Activated CD4-positive, alpha-beta T cell treated with anti-CD3 and anti-CD28 coated beads, Interleukin-2, amount 10 ng/mL, durations not matched to agents 24 days and 14 days (primary cell): Measurements from ENCODE around the gene PLXNB3. TPM values are rescaled to one million over a fixed set of nuclear protein-coding genes. Genes with fewer than 3 reads are reported as not detected.

Experiments
- DNase-seq: peaks from one replicate; pipeline ENCODE4 v3.0.0; 2022
- H3K27ac Mint-ChIP-seq: one replicate; pipeline ENCODE4 v1.8.0; 2022; ENCODE audit warnings: mild to moderate bottlenecking, mixed read lengths
- H3K27me3 Mint-ChIP-seq: one replicate; pipeline ENCODE4 v1.8.0; 2022; ENCODE audit warnings: mixed read lengths
- H3K36me3 Mint-ChIP-seq: one replicate; pipeline ENCODE4 v1.8.0; 2022; ENCODE audit warnings: low read depth, mild to moderate bottlenecking, mixed read lengths
- H3K4me1 Mint-ChIP-seq: one replicate; pipeline ENCODE4 v1.8.0; 2021; ENCODE audit warnings: mixed read lengths
- H3K4me3 Mint-ChIP-seq: one replicate; pipeline ENCODE4 v1.8.0; 2022; ENCODE audit warnings: mild to moderate bottlenecking, moderate library complexity, mixed read lengths
- H3K9me3 Mint-ChIP-seq: one replicate; pipeline ENCODE4 v1.8.0; 2021; ENCODE audit warnings: mixed read lengths
- intact Hi-C: fragments of 100-400 bp; cut with micrococcal nuclease; formaldehyde crosslinking; loops from one replicate; pipeline ENCODE4 v1.15.1; 2023
- total RNA-seq: library from RNA; stranded (reverse); gene quantifications from 2 replicates; pipeline ENCODE4 v1.2.3, GENCODE V29; 2022

Gene PLXNB3
- total RNA-seq, 1 donor from 2014 or later, result 0.49 TPM

GRCh38 chrX:153770601-153771414 lies 6.8 kb downstream of the PLXNB3 start:
- no peak for DNase-seq
- H3K27me3 Mint-ChIP-seq, result no peaks in the 10 kb centered on the region
- no peaks in the 10 kb centered on the region for H3K36me3 Mint-ChIP-seq
- intact Hi-C loops, result no loop called here
- no peaks in the 10 kb centered on the region for H3K9me3 Mint-ChIP-seq
- H3K4me3 Mint-ChIP-seq, result no peak overlapping the region
- no peak overlapping the region for H3K27ac Mint-ChIP-seq
- H3K4me1 Mint-ChIP-seq, result peaks cover 2% of the 10 kb centered on the region

- H3K27ac Mint-ChIP-seq, result no peak overlapping the region
- H3K27me3 Mint-ChIP-seq, result no peaks in the 10 kb centered on the region
- DNase-seq, result no peak
- H3K36me3 Mint-ChIP-seq, result no peaks in the 10 kb centered on the region
- intact Hi-C loops, result no loop called here
- no peaks in the 10 kb centered on the region for H3K9me3 Mint-ChIP-seq
- no peaks in the 10 kb centered on the region for H3K4me1 Mint-ChIP-seq
- no peak overlapping the region for H3K4me3 Mint-ChIP-seq
Measured at GRCh38 chrX:153771415-153772315, 7.6 kb downstream of the PLXNB3 start.

DNA sequence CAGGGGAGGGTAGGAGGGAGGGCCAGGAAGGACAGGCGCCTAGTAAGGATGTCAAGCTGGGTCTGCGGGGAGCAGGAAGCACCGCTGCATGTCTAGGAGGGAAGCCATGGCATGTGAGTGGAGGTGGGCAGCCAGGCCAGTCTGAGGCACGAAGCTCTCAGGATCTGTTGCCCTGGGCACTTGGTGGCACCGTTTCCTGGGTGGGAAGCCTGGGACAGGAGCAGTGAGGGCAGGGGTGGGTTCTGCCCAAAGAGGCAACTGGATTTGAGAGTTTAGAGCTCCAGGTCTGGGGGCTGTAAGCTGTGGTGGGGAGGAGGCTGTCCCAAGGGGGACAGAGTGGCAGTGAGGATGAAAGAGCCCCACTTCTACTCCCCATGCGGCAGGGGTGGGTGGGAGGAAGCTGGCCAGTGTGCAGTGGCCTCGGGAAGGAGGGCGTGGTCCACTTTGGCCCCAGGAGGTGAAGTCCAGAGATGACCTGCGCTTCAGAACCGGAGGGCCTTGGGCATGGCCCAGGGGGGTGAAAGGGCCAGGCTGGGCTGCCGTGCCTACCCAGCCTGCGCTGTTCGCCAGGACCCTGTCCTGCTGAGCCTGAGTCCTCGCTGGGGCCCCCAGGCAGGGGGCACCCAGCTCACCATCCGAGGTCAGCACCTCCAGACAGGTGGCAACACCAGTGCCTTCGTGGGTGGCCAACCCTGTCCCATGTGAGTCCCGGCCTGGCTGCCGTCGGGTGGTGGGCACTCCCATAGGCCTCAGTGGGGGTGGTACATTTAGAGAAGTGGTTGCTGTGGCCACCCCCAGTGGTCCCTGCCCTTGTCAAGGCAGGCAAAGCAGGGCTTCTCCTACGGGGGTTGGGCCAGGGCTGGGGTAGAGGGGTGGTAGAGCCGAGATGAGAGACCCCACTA lies 8.5 kb downstream of the PLXNB3 start:
- intact Hi-C loops, result no loop called here
- Mint-ChIP-seq H3K9me3 (no peaks in the 10 kb centered on the region), H3K36me3 (no peaks in the 10 kb centered on the region), H3K4me3 (no peak overlapping the region), H3K27ac (no peak overlapping the region), H3K27me3 (no peaks in the 10 kb centered on the region), H3K4me1 (no peaks in the 10 kb centered on the region)
- DNase-seq, result no peak

GRCh38 chrX:153773218-153773611 lies 9.2 kb downstream of the PLXNB3 start:
- H3K27ac Mint-ChIP-seq, result no peak overlapping the region
- H3K4me3 Mint-ChIP-seq, result no peak overlapping the region
- intact Hi-C loops, result no loop called here
- H3K9me3 Mint-ChIP-seq, result no peaks in the 10 kb centered on the region
- DNase-seq, result no peak
- no peaks in the 10 kb centered on the region for H3K27me3 Mint-ChIP-seq
- H3K4me1 Mint-ChIP-seq, result no peaks in the 10 kb centered on the region
- no peaks in the 10 kb centered on the region for H3K36me3 Mint-ChIP-seq

DNA sequence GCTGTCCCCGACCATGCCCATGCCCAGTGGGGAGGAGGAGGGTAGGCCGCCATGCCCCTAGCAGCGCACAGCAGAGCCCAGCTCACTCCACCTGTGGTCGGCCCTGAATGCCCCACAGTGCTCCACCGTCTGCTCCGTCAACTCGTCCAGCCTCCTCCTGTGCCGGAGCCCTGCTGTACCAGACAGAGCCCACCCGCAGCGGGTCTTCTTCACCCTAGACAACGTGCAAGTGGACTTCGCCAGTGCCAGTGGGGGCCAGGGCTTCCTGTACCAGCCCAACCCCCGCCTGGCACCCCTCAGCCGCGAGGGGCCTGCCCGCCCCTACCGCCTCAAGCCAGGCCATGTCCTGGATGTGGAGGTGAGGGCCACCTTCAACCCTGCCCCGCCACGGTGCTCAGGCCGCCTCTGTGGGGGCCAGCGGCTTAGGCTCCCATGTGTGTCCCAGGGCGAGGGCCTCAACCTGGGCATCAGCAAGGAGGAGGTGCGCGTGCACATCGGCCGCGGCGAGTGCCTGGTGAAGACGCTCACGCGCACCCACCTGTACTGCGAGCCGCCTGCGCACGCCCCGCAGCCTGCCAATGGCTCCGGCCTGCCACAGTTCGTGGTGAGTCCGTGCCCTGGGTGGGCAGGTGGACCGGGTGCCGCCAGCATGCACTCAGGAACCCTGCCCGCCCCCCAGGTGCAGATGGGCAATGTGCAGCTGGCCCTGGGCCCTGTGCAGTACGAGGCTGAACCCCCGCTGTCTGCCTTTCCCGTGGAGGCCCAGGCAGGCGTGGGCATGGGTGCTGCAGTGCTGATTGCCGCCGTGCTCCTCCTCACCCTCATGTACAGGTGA lies 9.9 kb downstream of the PLXNB3 start:
- no peak for DNase-seq
- H3K36me3 Mint-ChIP-seq, result no peaks in the 10 kb centered on the region
- no peaks in the 10 kb centered on the region for H3K9me3 Mint-ChIP-seq
- H3K4me1 Mint-ChIP-seq, result no peaks in the 10 kb centered on the region
- H3K4me3 Mint-ChIP-seq, result no peak overlapping the region
- no peaks in the 10 kb centered on the region for H3K27me3 Mint-ChIP-seq
- H3K27ac Mint-ChIP-seq, result no peak overlapping the region
- intact Hi-C loops, result no loop called here

GRCh38 chrX:153774576-153775292 lies 10.7 kb downstream of the PLXNB3 start:
- Mint-ChIP-seq H3K4me3 (no peak overlapping the region), H3K27me3 (no peaks in the 10 kb centered on the region), H3K36me3 (no peaks in the 10 kb centered on the region), H3K9me3 (no peaks in the 10 kb centered on the region), H3K4me1 (no peaks in the 10 kb centered on the region), H3K27ac (no peak overlapping the region)
- DNase-seq, result no peak
- intact Hi-C loops, result no loop called here

DNA sequence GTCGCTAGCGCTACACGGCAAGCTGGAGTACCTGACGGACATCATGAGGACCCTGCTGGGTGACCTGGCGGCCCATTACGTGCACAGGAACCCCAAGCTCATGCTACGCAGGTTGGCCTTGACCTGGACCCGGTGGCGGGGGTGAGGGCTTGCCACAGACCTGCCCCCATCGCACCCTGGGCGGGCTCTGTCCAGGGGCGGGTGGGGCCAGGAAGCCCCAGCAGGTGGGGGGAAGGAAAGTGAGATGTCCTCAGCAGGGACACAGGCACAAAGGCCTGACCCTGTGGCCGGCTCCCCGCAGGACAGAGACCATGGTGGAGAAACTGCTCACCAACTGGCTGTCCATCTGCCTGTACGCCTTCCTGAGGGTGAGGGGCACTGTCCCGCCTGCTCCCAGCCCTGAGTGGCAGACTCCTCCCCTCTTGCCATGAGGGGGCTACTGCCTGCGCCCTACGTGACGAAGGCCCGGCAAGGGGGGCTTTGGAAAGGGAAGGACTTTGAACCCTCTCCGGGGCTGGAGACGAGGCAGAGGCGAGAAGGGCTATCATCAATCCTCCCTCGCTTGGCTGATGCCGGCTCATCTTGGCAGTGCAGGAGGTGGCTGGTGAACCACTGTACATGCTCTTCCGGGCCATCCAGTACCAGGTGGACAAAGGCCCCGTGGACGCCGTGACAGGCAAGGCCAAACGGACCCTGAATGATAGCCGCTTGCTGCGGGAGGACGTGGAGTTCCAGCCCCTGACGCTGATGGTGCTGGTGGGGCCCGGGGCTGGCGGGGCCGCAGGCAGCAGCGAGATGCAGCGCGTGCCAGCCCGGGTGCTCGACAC lies 11.5 kb downstream of the PLXNB3 start:
- Mint-ChIP-seq H3K27ac (no peak overlapping the region), H3K36me3 (no peaks in the 10 kb centered on the region), H3K4me3 (no peak overlapping the region), H3K9me3 (no peaks in the 10 kb centered on the region), H3K27me3 (peaks cover 6% of the 10 kb centered on the region), H3K4me1 (no peaks in the 10 kb centered on the region)
- intact Hi-C loops, result no loop called here
- no peak for DNase-seq

DNA sequence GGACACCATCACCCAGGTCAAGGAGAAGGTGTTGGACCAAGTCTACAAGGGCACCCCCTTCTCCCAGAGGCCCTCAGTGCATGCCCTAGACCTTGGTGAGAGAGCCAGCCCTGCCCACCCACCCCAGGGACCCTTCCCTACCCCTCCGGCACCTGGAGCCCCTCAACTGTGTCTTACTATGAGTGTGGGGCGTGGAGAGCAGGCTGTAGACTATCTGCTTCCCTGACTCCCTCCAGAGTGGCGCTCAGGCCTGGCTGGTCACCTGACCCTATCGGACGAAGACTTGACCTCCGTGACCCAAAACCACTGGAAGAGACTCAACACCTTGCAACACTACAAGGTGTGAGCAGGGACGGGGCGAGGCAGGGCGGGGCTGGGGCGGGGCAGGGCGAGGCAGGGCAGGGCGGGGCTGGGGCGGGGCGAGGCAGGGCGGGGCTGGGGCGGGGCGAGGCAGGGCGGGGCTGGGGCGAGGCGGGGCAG lies 12.1 kb downstream of the PLXNB3 start:
- H3K27me3 Mint-ChIP-seq, result peaks cover 6% of the 10 kb centered on the region
- H3K27ac Mint-ChIP-seq, result no peak overlapping the region
- no peaks in the 10 kb centered on the region for H3K36me3 Mint-ChIP-seq
- H3K9me3 Mint-ChIP-seq, result no peaks in the 10 kb centered on the region
- H3K4me3 Mint-ChIP-seq, result no peak overlapping the region
- intact Hi-C loops, result no loop called here
- H3K4me1 Mint-ChIP-seq, result no peaks in the 10 kb centered on the region
- no peak for DNase-seq

GRCh38 chrX:153776611-153777045 lies 12.6 kb downstream of the PLXNB3 start:
- no peak for DNase-seq
- Mint-ChIP-seq H3K9me3 (no peaks in the 10 kb centered on the region), H3K27ac (no peak overlapping the region), H3K36me3 (no peaks in the 10 kb centered on the region), H3K27me3 (peaks cover 6% of the 10 kb centered on the region), H3K4me3 (no peak overlapping the region), H3K4me1 (no peaks in the 10 kb centered on the region)
- intact Hi-C loops, result no loop called here

- Mint-ChIP-seq H3K4me3 (no peak overlapping the region), H3K27me3 (peaks cover 6% of the 10 kb centered on the region), H3K36me3 (no peaks in the 10 kb centered on the region), H3K9me3 (no peaks in the 10 kb centered on the region), H3K4me1 (no peaks in the 10 kb centered on the region), H3K27ac (no peak overlapping the region)
- no peak for DNase-seq
- intact Hi-C loops, result no loop called here
Measured at GRCh38 chrX:153777261-153778090, 13.4 kb downstream of the PLXNB3 start.

- peaks cover 6% of the 10 kb centered on the region for H3K27me3 Mint-ChIP-seq
- no peaks in the 10 kb centered on the region for H3K9me3 Mint-ChIP-seq
- no peak for DNase-seq
- H3K4me3 Mint-ChIP-seq, result no peak overlapping the region
- H3K27ac Mint-ChIP-seq, result no peak overlapping the region
- intact Hi-C loops, result no loop called here
- no peaks in the 10 kb centered on the region for H3K4me1 Mint-ChIP-seq
- H3K36me3 Mint-ChIP-seq, result no peaks in the 10 kb centered on the region
Measured at GRCh38 chrX:153778181-153778580, 14.1 kb downstream of the PLXNB3 start.
